ENCODE data around the gene C16orf92.
A peak's percentile ranks its signal among the peaks of the same experiment; 100 is the strongest.

The C16orf92 gene

DNA sequence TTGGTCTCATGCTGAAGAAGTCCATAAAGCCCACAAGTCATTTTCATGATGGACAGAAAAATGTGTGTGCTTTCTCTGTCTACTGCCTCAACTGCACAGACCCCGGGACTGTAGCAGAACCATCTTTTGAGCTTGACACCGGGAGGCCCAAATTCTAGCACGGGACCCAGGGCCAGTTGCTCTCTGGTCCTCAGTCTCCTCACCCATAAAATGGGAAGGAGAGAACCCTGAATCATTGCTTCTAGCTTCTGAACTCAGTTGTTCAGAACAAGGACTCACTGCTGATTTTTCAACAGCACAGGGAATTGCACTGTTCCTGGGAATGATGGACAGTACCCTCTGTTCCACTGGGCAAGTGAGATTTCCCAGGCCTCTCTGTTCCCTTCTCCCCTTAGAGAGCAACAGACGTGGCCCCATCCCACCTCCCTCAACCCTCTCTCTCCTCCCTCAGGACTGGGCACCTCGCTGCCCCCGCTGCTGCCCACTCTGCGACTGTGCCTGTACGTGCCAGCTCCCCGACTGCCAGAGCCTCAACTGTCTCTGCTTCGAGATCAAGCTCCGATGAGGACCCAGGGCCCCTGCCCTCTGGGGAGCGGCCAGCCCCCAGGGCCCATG is 40.4 kb downstream of the C16orf92 start:
- no peak for DNase-seq

DNA sequence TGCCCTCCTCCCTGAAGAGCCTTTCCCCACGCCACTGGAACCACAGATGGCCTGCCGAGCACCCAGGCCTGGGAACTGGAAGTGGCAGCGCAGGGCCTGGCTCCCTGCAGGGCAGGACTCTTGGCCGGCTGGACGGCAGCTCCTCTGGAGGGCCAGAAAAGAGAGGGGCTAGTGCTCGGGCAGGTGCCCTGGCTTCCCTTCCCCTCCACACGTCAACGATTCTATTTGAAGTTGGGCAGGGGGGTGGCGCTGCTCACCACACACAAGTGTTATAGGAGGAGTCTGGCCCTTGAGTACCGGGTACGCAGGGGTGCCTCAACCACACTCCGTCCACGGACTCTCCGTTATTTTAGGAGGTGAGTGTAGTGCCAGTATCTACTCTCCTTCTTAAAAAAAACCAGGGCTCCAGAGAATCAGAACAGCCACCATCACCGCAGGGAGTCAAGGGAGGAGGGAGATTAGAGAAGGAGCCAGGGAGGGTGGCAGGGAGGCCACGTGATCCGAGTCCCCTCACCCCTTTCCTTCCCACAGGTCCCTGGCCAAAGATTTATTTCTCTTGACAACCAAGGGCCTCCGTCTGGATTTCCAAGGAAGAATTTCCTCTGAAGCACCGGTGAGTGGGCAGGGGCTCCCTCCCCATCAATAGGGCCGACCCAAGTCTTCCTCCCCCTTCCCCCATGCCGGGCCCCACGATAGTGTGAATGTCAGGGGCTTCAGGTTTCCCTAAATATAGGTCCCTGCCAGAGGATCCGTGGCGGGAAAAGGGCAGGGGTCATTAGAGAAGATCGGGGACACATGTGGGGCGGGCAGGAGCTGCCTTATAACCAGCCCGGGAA is 41.1 kb downstream of the C16orf92 start:
- peak; percentile 64 for DNase-seq

- no peak for DNase-seq
Observed at GRCh38 chr16:30064729-30065101, 41.7 kb downstream of the C16orf92 start.

DNA sequence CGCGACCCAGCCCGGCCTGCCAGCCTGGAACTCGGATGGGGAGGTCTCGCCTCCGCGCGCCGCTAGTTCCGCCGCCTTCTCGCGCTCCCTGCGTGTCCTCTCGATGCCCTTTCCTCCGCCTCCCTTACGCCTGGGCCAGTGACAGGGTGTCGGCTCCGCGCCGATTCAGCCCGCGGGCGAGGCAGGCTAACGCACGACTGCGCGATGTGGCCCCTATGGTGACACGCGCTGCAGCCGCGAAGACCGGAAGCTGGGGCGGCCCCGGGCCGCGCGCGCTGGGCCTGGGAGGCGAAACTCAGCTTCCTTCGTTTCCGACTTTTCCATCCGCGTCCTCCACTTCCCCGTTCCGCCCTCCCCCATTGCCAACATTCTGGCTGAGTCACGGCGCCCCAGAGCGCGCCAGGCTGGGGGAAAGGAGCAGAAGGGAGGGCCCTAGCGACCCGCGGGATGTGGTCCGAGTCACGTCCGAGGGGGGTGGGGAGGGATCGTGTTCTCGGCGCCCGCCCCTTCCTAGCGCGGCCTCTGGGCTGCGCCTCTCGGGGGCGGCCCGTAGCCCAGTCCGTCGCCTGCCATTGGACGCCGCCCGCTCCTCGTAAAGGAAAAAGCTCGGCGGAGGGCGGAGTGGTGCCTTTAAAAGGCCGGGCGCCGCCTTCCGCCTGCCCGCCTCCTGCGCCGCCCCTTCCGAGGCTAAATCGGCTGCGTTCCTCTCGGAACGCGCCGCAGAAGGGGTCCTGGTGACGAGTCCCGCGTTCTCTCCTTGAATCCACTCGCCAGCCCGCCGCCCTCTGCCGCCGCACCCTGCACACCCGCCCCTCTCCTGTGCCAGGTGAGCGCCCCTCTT is 42.3 kb downstream of the C16orf92 start, which contains the start of gene ALDOA:
Gene ALDOA (plus strand): TSS at position 659 of the 841 bp plus-strand sequence. CDS start 1,138 bp downstream, outside the sequence.
- DNase-seq: peak; percentile 93

DNA sequence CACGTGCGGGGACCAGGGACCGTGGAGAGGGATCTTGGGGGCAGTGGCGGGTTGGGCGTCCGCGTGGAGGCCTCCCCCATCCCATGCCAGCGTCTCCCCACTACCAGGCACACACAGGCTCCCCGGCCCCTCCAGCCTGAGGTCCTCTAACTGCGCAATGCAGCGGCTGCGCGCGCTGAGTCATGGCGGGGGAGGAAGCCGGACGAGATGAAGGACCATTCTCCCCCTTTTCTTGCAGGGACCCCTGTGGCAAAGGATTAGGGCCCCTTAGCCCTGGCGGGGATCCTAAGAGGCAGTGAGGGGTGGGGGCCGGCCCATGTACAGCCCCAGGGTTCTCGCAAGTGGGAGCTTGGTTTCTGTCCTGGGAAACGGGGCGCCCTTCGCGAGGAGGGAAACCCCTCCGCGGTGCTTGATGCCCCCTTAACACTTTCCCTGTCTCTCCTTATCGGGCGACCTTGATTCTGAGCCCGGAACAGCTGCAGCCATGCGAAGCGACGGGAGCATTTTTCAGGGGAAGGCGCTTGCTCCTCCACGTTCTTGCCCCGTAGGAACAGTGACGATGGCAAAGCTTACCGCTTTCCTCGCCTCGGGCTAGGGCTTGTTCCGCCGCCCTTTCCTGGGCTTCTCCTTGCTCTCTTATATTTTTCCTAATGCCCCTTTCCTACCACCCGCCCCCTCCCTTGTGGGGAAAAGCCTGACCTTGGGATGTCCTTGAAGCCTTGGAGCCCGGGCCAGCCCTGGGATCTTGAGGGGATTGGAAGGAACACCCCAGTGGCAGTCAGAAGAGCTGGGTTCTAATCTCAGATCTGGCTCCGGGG is 43.2 kb downstream of the C16orf92 start:
- no peak for DNase-seq

DNA sequence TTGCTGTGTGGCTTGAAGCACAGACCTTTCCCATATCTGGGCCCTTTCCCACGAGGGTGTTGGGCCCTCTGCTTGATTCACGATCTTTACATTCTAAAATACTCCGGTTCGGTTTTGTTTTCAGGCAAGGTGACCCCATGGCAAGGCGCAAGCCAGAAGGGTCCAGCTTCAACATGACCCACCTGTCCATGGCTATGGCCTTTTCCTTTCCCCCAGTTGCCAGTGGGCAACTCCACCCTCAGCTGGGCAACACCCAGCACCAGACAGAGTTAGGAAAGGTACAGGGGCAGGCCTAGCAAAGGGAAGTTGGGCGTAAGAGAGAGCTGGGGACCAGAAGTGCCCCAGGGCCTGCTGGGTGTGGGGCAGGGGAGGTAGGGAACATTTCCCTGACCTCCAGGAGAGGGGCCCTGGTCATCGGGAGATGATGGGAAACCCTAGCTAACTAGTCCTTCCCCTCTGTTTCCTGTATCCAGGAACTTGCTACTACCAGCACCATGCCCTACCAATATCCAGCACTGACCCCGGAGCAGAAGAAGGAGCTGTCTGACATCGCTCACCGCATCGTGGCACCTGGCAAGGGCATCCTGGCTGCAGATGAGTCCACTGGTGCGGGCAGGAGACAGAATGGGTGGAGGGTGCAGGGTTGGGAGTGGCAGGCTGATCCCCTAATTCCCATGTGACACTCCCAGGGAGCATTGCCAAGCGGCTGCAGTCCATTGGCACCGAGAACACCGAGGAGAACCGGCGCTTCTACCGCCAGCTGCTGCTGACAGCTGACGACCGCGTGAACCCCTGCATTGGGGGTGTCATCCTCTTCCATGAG is 44.0 kb downstream of the C16orf92 start:
- DNase-seq: no peak

DNA sequence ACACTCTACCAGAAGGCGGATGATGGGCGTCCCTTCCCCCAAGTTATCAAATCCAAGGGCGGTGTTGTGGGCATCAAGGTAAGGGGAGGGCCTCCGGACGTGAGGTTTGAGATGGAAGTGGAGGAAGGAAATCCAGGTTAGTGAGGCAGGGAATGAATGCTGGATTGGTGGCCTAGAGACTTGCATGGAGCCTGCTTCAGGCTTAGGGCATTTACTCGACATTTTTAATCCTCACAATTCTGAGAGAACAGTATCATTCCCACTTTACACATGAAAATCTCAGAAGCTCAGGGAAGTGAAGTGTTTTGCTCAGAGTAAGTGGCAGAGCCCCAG is 44.6 kb downstream of the C16orf92 start:
- DNase-seq: no peak

DNA sequence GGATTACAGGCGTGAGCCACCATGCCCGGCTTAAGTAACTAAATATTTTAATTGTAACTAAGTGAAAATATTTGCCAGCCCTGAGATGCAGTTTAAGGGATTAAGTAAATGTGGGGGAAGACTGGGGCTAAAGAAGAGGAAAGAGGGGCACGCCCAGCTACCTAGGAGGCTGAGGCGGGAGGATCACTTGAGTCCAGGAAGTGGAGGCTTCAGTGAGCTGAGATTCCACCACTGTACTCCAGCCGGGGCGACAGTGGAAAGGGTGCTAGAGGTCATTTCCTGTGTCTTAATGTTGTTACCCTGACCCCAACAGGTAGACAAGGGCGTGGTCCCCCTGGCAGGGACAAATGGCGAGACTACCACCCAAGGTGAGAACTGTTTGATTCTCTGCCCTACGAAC is 45.3 kb downstream of the C16orf92 start:
- no peak for DNase-seq

GRCh38 chr16:30068750-30069610 is 46.0 kb downstream of the C16orf92 start:
- peak; percentile 59 for DNase-seq

DNA sequence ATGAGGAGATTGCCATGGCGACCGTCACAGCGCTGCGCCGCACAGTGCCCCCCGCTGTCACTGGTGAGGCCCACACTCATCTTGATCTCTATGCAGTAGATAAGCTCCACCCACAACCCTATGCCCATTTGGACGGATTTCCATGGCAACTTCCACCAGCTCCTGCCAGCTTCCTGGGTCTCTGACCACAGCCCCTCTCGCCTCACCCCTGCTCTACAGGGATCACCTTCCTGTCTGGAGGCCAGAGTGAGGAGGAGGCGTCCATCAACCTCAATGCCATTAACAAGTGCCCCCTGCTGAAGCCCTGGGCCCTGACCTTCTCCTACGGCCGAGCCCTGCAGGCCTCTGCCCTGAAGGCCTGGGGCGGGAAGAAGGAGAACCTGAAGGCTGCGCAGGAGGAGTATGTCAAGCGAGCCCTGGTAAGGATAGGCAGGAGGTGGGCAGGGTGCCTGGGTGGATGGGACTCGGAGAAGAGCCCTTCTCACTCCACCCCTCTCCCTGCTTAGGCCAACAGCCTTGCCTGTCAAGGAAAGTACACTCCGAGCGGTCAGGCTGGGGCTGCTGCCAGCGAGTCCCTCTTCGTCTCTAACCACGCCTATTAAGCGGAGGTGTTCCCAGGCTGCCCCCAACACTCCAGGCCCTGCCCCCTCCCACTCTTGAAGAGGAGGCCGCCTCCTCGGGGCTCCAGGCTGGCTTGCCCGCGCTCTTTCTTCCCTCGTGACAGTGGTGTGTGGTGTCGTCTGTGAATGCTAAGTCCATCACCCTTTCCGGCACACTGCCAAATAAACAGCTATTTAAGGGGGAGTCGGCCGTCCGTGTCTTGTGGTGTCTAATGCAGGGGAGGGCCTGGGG is 46.8 kb downstream of the C16orf92 start:
- DNase-seq: no peak

DNA sequence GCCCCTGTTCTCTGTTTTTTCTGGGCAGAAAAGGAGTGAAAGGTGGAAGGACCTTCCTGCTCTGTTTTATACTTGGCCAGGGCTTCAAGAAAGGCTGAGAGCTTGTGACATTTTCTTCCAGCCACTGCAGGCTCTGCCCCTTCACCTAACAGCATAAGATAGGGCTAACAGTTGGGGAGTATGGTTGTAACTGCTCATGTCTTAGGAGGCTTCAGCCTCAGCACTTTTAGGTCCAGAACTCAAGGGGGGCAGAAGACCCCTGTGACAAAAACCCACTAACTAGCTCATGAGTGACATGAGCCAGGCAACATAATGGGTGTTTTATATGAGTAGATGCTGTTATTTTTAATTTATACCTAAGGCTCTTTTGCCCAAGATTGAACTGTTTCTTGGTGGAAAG is 47.5 kb downstream of the C16orf92 start:
- no peak for DNase-seq
